CD4-positive, alpha-beta T cell treated with Interleukin-1 beta for 1 hour (primary cell): ENCODE data around the gene HOXA4.

Source experiments
- DNase-seq, 2 donors: peaks; one replicate each; pipeline ENCODE4 v3.0.0-alpha.2; 2020 to 2022

HOXA4 gene

GRCh38 chr7:27131390-27131819 is 848 bp upstream of the HOXA4 start:
- no peak for DNase-seq

GRCh38 chr7:27129729-27130539 is 623 bp downstream of the HOXA4 start:
- DNase-seq = no peak

GRCh38 chr7:27128776-27129728 is 1.5 kb downstream of the HOXA4 start:
- no peak for DNase-seq

GRCh38 chr7:27128034-27128433 is 2.5 kb downstream of the HOXA4 start:
- no peak for DNase-seq

GRCh38 chr7:27126596-27127327 is 3.8 kb downstream of the HOXA4 start:
- DNase-seq = no peak

GRCh38 chr7:27125986-27126394 is 4.6 kb downstream of the HOXA4 start:
- no peak for DNase-seq

GRCh38 chr7:27124902-27125689 is 5.5 kb downstream of the HOXA4 start:
- no peak for DNase-seq

- no peak for DNase-seq
These were observed 6.3 kb downstream of the HOXA4 start for GRCh38 chr7:27124096-27124901.

GRCh38 chr7:27123477-27124053 is 7.0 kb downstream of the HOXA4 start:
- DNase-seq = no peak

GRCh38 chr7:27123007-27123476 is 7.5 kb downstream of the HOXA4 start:
- DNase-seq = no peak

GRCh38 chr7:27122077-27122910 is 8.3 kb downstream of the HOXA4 start:
- no peak for DNase-seq

- no peak for DNase-seq
These were observed 8.9 kb downstream of the HOXA4 start for GRCh38 chr7:27121684-27122076.

GRCh38 chr7:27119412-27119911 is 11.1 kb downstream of the HOXA4 start:
- no peak for DNase-seq

GRCh38 chr7:27118580-27118979 is 12.0 kb downstream of the HOXA4 start:
- DNase-seq = no peak

GRCh38 chr7:27117887-27118491 is 12.6 kb downstream of the HOXA4 start:
- no peak for DNase-seq

GRCh38 chr7:27116962-27117886 is 13.3 kb downstream of the HOXA4 start:
- no peak for DNase-seq

GRCh38 chr7:27116031-27116961 is 14.3 kb downstream of the HOXA4 start:
- DNase-seq = no peak
